GM21381 (cell line): ENCODE measurements around the gene PNLIPRP1.

Source experiments
- ATAC-seq: cut with Tn5 transposase; IDR thresholded peaks from one replicate; pipeline ENCODE4 v1.9.1; 2021; ENCODE audit warnings: mild to moderate bottlenecking, moderate library complexity; ENCODE audit not compliant: unreplicated experiment

PNLIPRP1 gene

GRCh38 chr10:116590590-116591444, at the start of gene PNLIPRP1:
PNLIPRP1 (plus strand) TSS chr10:116590959; CDS start chr10:116591130, 171 bp downstream.
- ATAC-seq = no peak

GRCh38 chr10:116542007-116542677, 48.6 kb upstream of the PNLIPRP1 start:
- no peak for ATAC-seq

- no peak for ATAC-seq
Measured at GRCh38 chr10:116545122-116545521, 45.6 kb upstream of the PNLIPRP1 start.

- ATAC-seq = no peak
Measured at GRCh38 chr10:116545756-116546155, 45.0 kb upstream of the PNLIPRP1 start, which contains the start of gene PNLIP. PNLIP (plus strand) TSS chr10:116545931; CDS start chr10:116546093, 162 bp downstream.

GRCh38 chr10:116548301-116548700, 42.5 kb upstream of the PNLIPRP1 start:
- ATAC-seq = no peak

- ATAC-seq = no peak
Measured at GRCh38 chr10:116553378-116553980, 37.3 kb upstream of the PNLIPRP1 start.

- no peak for ATAC-seq
Measured at GRCh38 chr10:116554628-116555027, 36.1 kb upstream of the PNLIPRP1 start.

- ATAC-seq = no peak
Measured at GRCh38 chr10:116555880-116556279, 34.9 kb upstream of the PNLIPRP1 start.

- ATAC-seq = no peak
Measured at GRCh38 chr10:116557305-116557880, 33.4 kb upstream of the PNLIPRP1 start.

- no peak for ATAC-seq
Measured at GRCh38 chr10:116565534-116565933, 25.2 kb upstream of the PNLIPRP1 start.

GRCh38 chr10:116566932-116567331, 23.8 kb upstream of the PNLIPRP1 start:
- ATAC-seq = no peak

GRCh38 chr10:116567335-116567734, 23.4 kb upstream of the PNLIPRP1 start:
- no peak for ATAC-seq

GRCh38 chr10:116574797-116575196, 16.0 kb upstream of the PNLIPRP1 start:
- ATAC-seq = no peak

GRCh38 chr10:116587878-116588591, 2.7 kb upstream of the PNLIPRP1 start:
- no peak for ATAC-seq

GRCh38 chr10:116588995-116589394, 1.8 kb upstream of the PNLIPRP1 start:
- no peak for ATAC-seq

GRCh38 chr10:116589926-116590325, 833 bp upstream of the PNLIPRP1 start:
- ATAC-seq = no peak

GRCh38 chr10:116593139-116593740, 2.5 kb downstream of the PNLIPRP1 start:
- no peak for ATAC-seq

- no peak for ATAC-seq
Measured at GRCh38 chr10:116594525-116595035, 3.8 kb downstream of the PNLIPRP1 start.

- ATAC-seq = no peak
Measured at GRCh38 chr10:116596062-116596461, 5.3 kb downstream of the PNLIPRP1 start.

GRCh38 chr10:116597543-116597942, 6.8 kb downstream of the PNLIPRP1 start:
- no peak for ATAC-seq
